Psoas muscle (tissue), 8 donors: ENCODE results near the gene DKKL1. TPM values are rescaled to one million over a fixed set of nuclear protein-coding genes. Genes with fewer than 3 reads are reported as not detected.
A peak's percentile ranks its signal among the peaks of the same experiment; 100 is the strongest.

Experiments used
- ATAC-seq, 4 donors: fragments of 200-7000 bp; cut with Tn5 transposase; one replicate each; pipeline ENCODE4 v1.9.1; 2020; ENCODE audit warnings: moderate library complexity in 3 of 4, mild to moderate bottlenecking in 2 of 4
- DNase-seq, 2 donors: peaks; one replicate each; pipeline ENCODE4 v3.0.0-alpha.2; 2020
- H3K27ac ChIP-seq: fragments of 200-600 bp; one replicate; pipeline ENCODE4 v1.8.0; 2022
- H3K27me3 ChIP-seq, 3 donors: fragments of 200-600 bp in 1 of 3; one replicate each; pipeline versions ENCODE4 v1.6.1 to v1.8.0; 2013 to 2022; ENCODE audit warnings: low read length in 2 of 3, mild to moderate bottlenecking in 2 of 3, moderate library complexity in 1 of 3; ENCODE audit not compliant: insufficient read depth in 3 of 3
- H3K36me3 ChIP-seq, 2 donors: fragments of 200-600 bp in 1 of 2; one replicate each; pipeline versions ENCODE4 v1.6.1 to v1.8.0; 2013 to 2022; ENCODE audit warnings: low read depth in 1 of 2, mild to moderate bottlenecking in 1 of 2, moderate library complexity in 1 of 2; ENCODE audit not compliant: insufficient read depth in 1 of 2
- H3K4me1 ChIP-seq: fragments of 200-600 bp; one replicate; pipeline ENCODE4 v1.8.0; 2022
- H3K4me3 ChIP-seq: fragments of 200-600 bp; one replicate; pipeline ENCODE4 v1.8.0; 2022; ENCODE audit warnings: mild to moderate bottlenecking
- H3K9me3 ChIP-seq: fragments of 200-600 bp; one replicate; pipeline ENCODE4 v1.8.0; 2022
- CTCF ChIP-seq: fragments of 200-600 bp; IDR thresholded peaks from one replicate; pipeline ENCODE4 v1.8.0; 2022; ENCODE audit warnings: antibody characterized with exemption
- WGBS, 3 donors: extraction: QIAGEN DNeasy Blood & Tissue Kit; methylation state at CpG; one replicate each; pipeline versions ENCODE4 v1.1.6 to v1.1.7; 2013; 5-methylcytosine and 5-hydroxymethylcytosine counted together
- intact Hi-C, 2 donors: fragments of 100-400 bp; cut with DNase I; formaldehyde crosslinking; loops; one replicate each; pipeline versions ENCODE4 v1.11.0 to v1.14.2; 2022
- polyA plus RNA-seq, 3 donors: library from polyadenylated mRNA; stranded (reverse); fragments of 200-250 nt; gene quantifications; one replicate each; pipeline ENCODE4 v1.2.3, GENCODE V29; 2013
- total RNA-seq, 4 donors: library from RNA; stranded (reverse); fragmentation: NEBNext Ultra II Directional in 2 of 4; extraction: Animal tissue kit (Norgen Biotek cat#: 25700) in 2 of 4; gene quantifications; one replicate each; pipeline versions ENCODE4 v1.2.1 to v1.2.4, GENCODE V29; 2021 to 2023
- donor health status: healthy with polysubstance abuse.
- donor health status: DM: no; HTN: no; CAD: no; lungs with moderate emphysema.
- donor health status: Bipolar disorder and iron deficiency.
- donor health status: healthy.
- donor health status: DM: yes; HTN: yes; CAD: no.
- donor health status: DM: no; HTN: no; CAD: no.
- donor health status: DM: no; HTN: no; CAD: no.
- donor health status: DM: yes; HTN: yes; CAD: no.

The DKKL1 gene
- total and polyA plus RNA-seq, 7 donors: 0.06 TPM; not detected in 6

GRCh38 chr19:49398931-49399330, 35.3 kb downstream of the DKKL1 start:
- ATAC-seq: no peak
- H3K4me3 ChIP-seq: no peak overlapping the region
- no peaks in the 10 kb centered on the region for H3K36me3 ChIP-seq
- no peak overlapping the region for H3K27ac ChIP-seq
- TF ChIP-seq CTCF: no peak
- peak in 1 of 2 donors; percentile 30 for DNase-seq
- intact Hi-C loops: no loop called here
- 80 to 84% (median 80%) methylated on average over 5 to 6 of the region's 6 CpGs for WGBS, 3 donors
- no peaks in the 10 kb centered on the region for H3K9me3 ChIP-seq
- no peaks in the 10 kb centered on the region for H3K4me1 ChIP-seq
- H3K27me3 ChIP-seq: no peaks in the 10 kb centered on the region

- no peak for TF ChIP-seq CTCF
- intact Hi-C loops: no loop called here
- no peak for ATAC-seq
- Histone ChIP-seq H3K9me3 (no peaks in the 10 kb centered on the region), H3K27me3 (no peaks in the 10 kb centered on the region), H3K4me1 (no peaks in the 10 kb centered on the region), H3K36me3 (no peaks in the 10 kb centered on the region), H3K4me3 (no peak overlapping the region), H3K27ac (no peak overlapping the region)
- no peak for DNase-seq
- 78 to 81% (median 80%) methylated on average over 6 of the region's 6 CpGs for WGBS, 3 donors
Measured at GRCh38 chr19:49400029-49400428, 36.4 kb downstream of the DKKL1 start.

GRCh38 chr19:49403404-49404187, 39.9 kb downstream of the DKKL1 start:
- 41 to 47% (median 42%) methylated on average over 7 of the region's 7 CpGs for WGBS, 3 donors
- DNase-seq (no peak), ATAC-seq (no peak)
- Histone ChIP-seq H3K27ac (no peak overlapping the region), H3K4me1 (no peaks in the 10 kb centered on the region), H3K9me3 (no peaks in the 10 kb centered on the region), H3K4me3 (no peak overlapping the region), H3K36me3 (no peaks in the 10 kb centered on the region), H3K27me3 (no peaks in the 10 kb centered on the region)
- intact Hi-C loops: no loop called here
- TF ChIP-seq CTCF: no peak

- intact Hi-C loops: no loop called here
- Histone ChIP-seq H3K4me3 (no peak overlapping the region), H3K27ac (no peak overlapping the region), H3K27me3 (peaks cover 0 to 5% (median 4%) of the 10 kb centered on the region in 3 donors), H3K36me3 (no peaks in the 10 kb centered on the region), H3K4me1 (no peaks in the 10 kb centered on the region), H3K9me3 (no peaks in the 10 kb centered on the region)
- WGBS, 3 donors: 66 to 68% (median 66%) methylated on average over 7 of the region's 7 CpGs
- no peak for TF ChIP-seq CTCF
- no peak for DNase-seq
- no peak for ATAC-seq
Measured at GRCh38 chr19:49407079-49407478, 43.4 kb downstream of the DKKL1 start.
